ENCODE measurements around the gene SNTA1.

DNA sequence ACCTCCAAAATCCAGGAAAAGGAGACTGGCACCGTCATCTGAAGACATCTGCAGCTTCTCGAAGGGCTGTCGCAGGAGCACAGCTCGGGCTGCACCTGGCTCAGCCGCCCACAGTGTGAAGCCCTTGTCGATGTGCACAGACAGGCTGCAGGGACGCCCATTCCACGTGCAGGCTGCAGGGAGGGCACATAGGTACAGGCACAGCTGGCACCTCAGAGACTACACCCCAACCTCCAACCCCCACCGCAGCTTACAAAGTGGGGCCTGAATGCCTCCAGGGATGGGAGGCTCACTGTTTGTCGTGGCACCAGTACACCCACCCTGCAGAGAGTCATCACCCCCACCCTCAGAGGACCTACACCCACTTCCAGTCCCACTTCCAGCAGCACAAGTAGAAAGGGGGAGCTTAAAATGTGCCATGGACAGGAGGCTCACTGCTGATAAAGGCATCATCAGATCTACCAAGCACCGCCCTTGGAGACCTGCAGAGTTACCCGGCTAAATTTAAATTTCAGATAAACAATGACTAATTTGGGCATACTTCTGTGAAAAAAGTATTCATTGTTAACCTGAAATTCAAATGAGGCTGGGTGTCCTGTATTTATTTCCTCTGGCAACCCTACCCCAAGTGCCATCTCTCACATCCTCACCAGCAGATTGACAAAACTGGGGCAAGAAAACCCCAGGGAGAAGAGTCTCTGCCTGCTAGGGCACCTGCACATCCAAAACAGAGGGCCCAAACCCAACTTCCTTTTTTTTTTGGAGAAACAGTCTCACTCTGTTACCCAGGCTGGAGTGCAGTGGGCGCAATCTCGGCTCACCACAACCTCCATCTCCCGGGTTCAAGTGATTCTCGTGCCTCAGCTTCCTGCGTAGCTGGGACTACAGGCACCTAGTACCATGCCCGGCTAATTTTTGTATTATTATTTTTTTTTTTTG is 34.6 kb downstream of the SNTA1 start:
- TF ChIP-seq POLR2AphosphoS5 (IDR thresholded peaks at IDR 0.05; ENCODE audit: low read depth): no peak
- TF ChIP-seq, protein P1, sequence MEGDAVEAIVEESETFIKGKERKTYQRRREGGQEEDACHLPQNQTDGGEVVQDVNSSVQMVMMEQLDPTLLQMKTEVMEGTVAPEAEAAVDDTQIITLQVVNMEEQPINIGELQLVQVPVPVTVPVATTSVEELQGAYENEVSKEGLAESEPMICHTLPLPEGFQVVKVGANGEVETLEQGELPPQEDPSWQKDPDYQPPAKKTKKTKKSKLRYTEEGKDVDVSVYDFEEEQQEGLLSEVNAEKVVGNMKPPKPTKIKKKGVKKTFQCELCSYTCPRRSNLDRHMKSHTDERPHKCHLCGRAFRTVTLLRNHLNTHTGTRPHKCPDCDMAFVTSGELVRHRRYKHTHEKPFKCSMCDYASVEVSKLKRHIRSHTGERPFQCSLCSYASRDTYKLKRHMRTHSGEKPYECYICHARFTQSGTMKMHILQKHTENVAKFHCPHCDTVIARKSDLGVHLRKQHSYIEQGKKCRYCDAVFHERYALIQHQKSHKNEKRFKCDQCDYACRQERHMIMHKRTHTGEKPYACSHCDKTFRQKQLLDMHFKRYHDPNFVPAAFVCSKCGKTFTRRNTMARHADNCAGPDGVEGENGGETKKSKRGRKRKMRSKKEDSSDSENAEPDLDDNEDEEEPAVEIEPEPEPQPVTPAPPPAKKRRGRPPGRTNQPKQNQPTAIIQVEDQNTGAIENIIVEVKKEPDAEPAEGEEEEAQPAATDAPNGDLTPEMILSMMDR (IDR thresholded peaks at IDR 0.05; ENCODE audit: insufficient read depth, low read length): no peak

Data from HL-60 (cell line).